ENCODE data around the gene TMEM82.

TMEM82 gene

GRCh38 chr1:15719381-15720120, 22.7 kb upstream of the TMEM82 start:
- DNase-seq, result no peak

- DNase-seq, result no peak
These were observed 21.4 kb upstream of the TMEM82 start for GRCh38 chr1:15720861-15721260.

DNA sequence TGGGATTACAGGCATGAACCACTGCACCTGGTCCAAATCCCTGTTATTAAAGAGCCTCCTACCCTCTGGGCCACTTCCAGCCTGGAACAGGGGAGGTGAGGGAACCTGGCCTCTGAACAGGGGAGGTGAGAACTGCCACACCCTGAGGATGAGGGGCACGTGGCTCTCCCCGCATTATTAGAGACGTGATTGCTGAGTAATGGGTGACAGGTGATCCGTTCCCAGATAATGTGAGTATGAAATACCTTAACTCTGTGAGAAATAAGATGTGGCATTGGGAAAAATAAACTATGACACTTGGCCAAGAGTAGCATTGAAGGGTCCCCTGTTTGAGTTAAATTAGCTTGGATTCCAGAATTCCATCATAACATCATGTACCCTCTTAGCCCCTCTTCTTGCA, 19.9 kb upstream of the TMEM82 start:
- no peak for DNase-seq

DNA sequence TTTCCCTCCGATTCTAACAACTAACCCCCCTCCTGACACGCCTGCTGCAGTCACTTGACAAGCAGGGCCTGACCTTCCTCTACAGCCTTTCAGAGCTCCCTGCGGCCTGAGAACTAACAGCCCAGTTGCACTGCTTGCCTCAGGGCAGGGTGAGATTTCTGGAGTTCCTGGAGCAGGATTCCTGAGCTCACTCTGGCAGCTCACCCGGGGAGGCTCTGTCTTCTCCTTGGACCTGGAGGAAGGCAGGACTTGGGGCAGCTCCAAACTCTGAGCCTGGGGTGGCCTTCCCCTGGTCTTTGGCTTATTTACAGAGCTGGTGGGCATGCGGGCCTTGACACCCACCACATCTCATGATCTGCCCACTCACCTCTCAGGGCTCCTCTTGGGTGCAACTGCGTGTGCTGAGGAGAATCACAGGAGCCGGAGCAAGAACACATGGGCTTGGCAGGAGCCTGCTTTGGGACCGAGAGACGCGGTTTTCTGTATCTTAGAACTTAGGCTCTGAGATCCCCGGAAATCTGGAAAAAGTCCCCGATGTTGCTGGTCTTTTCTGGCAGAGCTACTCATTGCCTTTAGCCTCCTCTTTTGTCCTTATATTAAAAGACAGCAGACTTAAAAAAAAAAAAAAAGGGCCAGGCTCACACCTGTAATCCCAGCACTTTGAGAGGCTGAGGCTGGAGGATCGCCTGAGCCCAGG, 19.3 kb upstream of the TMEM82 start:
- no peak for DNase-seq

DNA sequence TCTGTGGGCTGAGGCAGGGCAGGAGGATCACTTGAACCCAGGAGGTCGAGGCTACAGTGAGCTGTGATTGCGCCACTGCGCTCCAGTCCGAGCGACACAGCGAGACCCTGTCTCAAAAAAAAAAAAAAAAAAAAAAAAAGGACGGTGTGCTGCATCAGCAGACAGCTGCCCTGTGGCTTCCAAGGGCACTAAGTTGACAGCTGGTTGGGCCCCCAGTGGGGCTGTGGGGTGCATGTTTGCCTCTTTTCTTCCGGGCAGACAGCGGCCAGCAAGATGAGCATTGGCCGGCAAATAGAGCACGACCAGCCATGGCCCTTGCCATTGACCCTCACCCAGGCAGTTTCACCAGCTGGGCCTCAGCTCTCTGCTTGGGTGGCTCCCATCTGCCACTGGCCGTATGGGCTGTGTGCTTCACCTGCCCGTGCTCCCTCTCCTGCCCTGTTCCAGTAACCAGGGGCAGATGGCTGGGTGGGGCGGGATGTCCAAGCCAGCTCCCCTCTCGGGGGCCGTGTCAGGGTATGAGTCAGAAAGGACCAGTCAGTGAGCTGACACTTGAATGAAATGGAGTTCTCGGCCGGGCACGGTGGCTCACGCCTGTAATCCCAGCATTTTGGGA, 18.6 kb upstream of the TMEM82 start:
- DNase-seq, result no peak

GRCh38 chr1:15724949-15725880, 17.1 kb upstream of the TMEM82 start:
- DNase-seq, result no peak

DNA sequence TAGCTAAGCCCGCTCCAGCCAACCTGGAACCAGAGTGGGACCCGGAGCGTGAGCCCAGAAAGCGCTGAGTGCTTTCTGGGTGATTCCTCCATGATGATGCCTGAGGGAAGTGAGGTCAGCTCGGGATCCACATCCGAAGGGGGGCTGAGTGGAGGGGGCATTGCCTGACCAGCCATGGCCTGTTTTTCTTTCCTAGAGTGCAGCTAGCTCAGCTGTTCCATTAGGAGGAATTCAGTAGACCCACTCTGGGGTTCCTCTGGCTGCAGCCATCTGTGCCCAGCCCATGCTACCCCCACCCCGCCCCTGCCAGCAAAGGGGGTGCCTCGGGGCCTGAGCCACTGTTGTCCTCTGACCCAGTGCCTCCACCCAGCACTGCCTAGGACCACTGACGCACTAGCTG, 15.8 kb upstream of the TMEM82 start:
- no peak for DNase-seq

DNA sequence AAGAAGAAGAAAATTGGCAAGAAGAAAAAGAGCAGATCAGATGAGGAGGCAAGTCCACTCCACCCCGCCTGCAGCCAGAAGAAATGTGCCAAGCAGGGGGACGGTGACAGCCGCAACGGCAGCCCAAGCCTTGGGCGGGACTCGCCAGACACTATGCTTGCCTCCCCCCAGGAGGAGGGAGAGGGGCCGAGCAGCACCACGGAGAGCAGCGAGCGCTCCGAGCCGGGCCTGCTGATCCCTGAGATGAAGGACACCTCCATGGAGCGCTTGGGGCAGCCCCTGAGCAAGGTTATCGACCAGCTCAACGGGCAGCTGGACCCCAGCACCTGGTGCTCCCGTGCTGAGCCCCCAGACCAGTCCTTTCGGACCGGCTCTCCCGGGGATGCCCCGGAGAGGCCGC, 15.3 kb upstream of the TMEM82 start:
- no peak for DNase-seq

- no peak for DNase-seq
These were observed 14.9 kb upstream of the TMEM82 start for GRCh38 chr1:15727424-15727823.

- no peak for DNase-seq
These were observed 14.3 kb upstream of the TMEM82 start for GRCh38 chr1:15727866-15728534.

DNA sequence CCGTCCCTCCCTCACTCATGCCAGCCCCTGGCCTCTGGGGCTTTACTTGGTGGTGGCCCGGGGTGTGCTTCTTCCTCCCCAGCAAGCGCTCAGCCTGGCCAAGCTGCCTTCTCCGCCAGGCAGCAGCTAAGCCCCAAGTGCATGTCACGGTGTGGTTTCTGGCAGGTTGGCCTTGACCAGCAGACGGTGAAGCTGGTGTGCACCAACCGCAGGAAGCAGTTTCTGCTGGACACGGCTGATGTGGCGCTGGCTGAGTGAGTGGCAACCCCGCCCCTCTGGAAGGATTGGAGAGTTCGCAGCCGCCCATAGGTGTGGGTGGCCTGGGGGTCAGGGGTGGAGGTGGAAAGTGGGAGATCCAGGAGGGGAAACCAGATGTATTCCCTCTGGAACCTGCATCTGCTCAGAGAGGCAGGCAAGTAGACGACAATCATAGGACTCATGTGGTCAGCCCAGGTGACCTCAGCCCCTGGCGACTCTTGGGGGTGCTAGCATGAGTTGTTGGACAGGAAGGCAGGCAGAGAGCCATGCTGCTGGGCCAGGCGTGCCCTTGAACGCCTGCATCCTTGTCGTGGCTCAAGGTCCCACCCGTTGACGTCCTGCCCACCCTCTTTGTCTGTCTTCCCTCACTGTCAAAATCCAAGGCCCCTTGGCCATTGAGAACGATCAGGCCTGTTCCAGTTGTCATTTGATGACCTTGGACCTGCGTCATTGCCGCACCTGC, 13.2 kb upstream of the TMEM82 start:
- DNase-seq, result no peak

GRCh38 chr1:15730423-15730822, 11.9 kb upstream of the TMEM82 start:
- no peak for DNase-seq

DNA sequence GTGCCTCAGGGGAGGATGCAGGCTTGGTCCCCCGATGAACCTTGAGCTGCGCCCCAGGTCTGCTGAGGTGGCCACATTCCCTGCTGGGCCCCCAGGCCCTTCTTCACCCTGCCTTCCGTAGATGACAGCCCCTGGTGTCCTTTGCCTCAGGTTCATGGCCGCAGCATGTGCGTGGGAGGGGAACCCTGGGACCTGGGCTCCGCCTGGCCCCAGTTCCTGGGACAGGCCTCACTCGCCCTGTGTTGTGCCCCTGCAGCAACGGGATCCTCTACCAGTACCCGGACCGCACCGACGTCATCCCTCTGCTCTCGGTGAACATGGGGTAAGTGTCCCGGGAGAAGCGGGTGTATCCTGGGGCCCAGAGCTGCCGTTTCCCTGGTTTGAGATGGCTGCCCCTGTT, 11.4 kb upstream of the TMEM82 start:
- no peak for DNase-seq

DNA sequence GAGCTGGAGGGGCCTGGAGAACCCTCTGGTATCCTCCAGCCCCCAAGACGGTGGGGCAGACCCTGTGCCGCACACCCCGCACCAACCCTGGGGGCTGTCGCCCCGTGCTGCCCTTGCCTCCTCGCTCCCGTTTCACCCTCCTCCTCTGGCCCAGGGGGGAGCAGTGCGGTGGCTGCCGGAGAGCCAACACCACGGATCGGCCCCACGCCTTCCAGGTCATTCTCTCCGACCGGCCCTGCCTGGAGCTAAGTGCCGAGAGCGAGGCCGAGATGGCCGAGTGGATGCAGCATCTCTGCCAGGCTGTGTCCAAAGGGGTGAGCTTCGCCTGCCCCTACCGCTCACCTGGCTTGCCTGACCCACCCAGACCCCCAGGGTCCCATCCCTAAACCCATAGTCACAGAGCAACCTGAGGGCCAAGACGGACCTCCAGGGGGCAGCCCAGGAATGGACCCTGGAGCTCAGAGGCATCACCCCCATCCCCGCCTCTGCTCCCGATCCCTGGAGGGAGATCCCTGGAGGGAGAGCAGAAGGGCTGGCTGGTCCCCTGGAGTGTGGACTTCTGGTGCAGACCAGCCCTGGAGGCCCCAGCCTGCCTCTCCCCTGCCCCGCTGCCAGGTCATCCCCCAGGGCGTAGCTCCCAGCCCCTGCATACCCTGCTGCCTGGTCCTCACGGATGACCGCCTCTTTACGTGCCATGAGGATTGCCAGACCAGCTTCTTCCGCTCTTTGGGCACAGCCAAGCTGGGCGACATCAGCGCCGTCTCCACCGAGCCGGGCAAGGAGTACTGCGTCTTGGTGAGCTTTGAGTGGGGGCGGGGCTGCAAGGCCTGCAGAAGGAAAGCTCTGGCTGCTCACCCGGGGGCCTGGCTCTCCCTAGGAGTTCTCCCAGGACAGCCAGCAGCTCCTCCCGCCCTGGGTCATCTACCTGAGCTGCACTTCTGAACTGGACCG, 10.3 kb upstream of the TMEM82 start:
- peak in 2 of 56 donors; percentile 13 to 18 for DNase-seq

GRCh38 chr1:15732686-15733081, 9.6 kb upstream of the TMEM82 start:
- DNase-seq, result no peak

DNA sequence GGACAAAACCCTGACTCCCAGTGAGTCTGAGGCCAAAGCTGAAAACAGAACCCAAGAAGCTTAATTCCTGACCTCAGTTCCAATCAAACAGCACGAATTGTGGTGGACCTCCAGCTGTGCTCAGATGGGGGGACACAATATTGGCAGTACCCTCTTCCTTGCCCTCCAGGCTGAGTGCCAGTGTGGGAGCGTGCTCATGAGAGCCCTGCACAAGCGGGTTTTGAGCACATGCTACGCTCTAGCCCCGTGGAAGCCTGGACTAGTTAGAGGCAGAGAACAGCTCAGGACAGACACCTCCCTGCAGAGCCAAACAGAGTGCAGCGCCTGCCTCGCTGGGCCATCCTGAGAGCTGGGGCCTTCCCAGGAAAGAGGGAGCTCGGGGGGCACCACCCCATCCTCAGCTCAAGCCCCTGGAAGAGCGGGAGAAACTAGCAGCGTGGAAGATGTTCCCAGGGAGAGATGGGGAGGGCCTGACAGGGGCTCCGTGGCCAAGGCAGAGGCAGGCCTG, 9.0 kb upstream of the TMEM82 start:
- no peak for DNase-seq

DNA sequence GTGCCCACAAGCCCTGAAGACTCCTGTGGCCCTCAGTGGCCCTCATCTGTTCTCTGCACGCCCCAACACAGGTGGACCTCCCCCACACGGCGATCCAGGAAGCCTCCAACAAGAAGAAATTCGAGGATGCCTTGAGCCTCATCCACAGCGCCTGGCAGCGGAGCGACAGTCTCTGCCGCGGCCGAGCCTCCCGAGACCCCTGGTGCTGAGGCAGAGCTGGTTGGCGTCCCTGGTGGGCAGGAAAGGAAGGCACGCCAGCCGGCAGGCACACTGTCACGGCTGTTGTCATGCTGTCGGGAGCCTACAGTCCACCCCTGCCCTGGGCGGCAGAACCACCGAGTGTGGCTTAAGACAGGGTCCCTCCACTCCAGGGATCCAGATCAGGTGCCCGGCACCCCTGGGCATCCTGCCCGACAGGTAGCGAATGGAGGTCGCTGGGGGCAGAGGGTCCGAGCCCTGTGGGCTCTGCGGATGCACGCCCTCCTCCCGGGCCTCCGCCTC, 8.5 kb upstream of the TMEM82 start:
- no peak for DNase-seq

DNA sequence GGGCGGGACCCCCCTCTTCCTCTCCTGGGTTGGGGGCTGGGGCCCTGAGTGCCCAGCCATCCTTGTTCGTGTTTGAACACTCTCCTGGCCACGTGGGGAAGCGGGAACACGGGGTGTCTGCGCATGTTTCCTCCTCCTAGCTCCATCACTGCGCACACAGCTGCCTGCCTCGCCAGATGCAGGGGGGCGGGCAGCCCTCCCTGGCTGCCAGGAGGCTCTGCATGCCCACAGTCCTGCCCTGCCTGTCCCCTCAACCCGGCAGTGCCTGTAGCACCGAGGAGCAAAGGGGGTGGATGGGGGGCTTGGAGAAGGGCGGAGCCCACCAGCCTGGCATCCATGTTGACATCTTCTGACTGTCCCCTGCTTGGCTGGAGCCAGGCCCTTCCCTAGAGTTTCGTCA, 8.0 kb upstream of the TMEM82 start:
- no peak for DNase-seq

DNA sequence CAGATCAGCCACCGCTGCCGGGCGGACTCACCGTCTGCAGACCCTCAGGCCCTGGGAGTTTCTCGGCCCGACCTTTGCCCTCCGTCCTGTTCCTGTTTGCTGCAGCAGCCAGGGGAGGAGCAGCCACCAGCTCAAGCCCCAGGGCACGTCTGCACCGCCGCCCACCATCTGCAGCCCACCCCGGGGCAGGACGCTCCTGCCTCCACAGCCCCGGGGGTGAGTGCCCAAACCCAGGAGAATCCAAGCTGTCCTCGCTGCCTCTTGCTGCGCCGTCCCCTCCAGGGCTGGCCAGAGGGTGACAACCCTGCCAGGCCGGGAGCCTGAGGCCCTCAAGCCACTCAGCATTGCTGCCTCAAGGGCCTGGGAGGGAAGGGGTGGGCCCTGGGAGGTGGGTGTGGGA, 7.4 kb upstream of the TMEM82 start:
- DNase-seq, result no peak
